HG02885 (cell line): ENCODE data around the gene SPATA6.
"Not testable (repeated sequence)": the region's sequence is repeated elsewhere in the genome, so short reads cannot be mapped to it uniquely, and the experiment has no call there.

ENCODE experiments used
- ATAC-seq: cut with Tn5 transposase; IDR thresholded peaks from one replicate; pipeline ENCODE4 v1.9.1; 2021; ENCODE audit warnings: mild to moderate bottlenecking; ENCODE audit not compliant: unreplicated experiment, poor library complexity

The SPATA6 gene

GRCh38 chr1:48466594-48466993, 5.4 kb downstream of the SPATA6 start:
- no peak for ATAC-seq

GRCh38 chr1:48462716-48463302, 9.2 kb downstream of the SPATA6 start:
- no peak for ATAC-seq

- ATAC-seq, result no peak
Observed at GRCh38 chr1:48450505-48450904, 21.5 kb downstream of the SPATA6 start.

GRCh38 chr1:48448932-48449331, 23.1 kb downstream of the SPATA6 start:
- no peak for ATAC-seq

GRCh38 chr1:48444186-48444585, 27.8 kb downstream of the SPATA6 start:
- ATAC-seq, result not testable (repeated sequence)

GRCh38 chr1:48442864-48443619, 29.0 kb downstream of the SPATA6 start:
- ATAC-seq, result no peak

GRCh38 chr1:48440786-48441185, 31.2 kb downstream of the SPATA6 start:
- not testable (repeated sequence) for ATAC-seq

GRCh38 chr1:48439380-48439779, 32.6 kb downstream of the SPATA6 start:
- no peak for ATAC-seq

GRCh38 chr1:48437379-48437778, 34.6 kb downstream of the SPATA6 start:
- ATAC-seq, result not testable (repeated sequence)

GRCh38 chr1:48435312-48436002, 36.5 kb downstream of the SPATA6 start:
- not testable (repeated sequence) for ATAC-seq

- ATAC-seq, result no peak
Observed at GRCh38 chr1:48430832-48431231, 41.2 kb downstream of the SPATA6 start.

- ATAC-seq, result no peak
Observed at GRCh38 chr1:48422009-48422408, 50.0 kb downstream of the SPATA6 start.

- ATAC-seq, result no peak
Observed at GRCh38 chr1:48418742-48419141, 53.3 kb downstream of the SPATA6 start.

GRCh38 chr1:48415050-48415449, 57.0 kb downstream of the SPATA6 start:
- no peak for ATAC-seq

- ATAC-seq, result no peak
Observed at GRCh38 chr1:48414264-48414663, 57.7 kb downstream of the SPATA6 start.

- no peak for ATAC-seq
Observed at GRCh38 chr1:48405940-48406339, 66.1 kb downstream of the SPATA6 start.

- ATAC-seq, result no peak
Observed at GRCh38 chr1:48405400-48405799, 66.6 kb downstream of the SPATA6 start.

- no peak for ATAC-seq
Observed at GRCh38 chr1:48402599-48402998, 69.4 kb downstream of the SPATA6 start.

- ATAC-seq, result no peak
Observed at GRCh38 chr1:48396208-48396607, 75.8 kb downstream of the SPATA6 start.

- no peak for ATAC-seq
Observed at GRCh38 chr1:48391926-48392325, 80.1 kb downstream of the SPATA6 start.

GRCh38 chr1:48387409-48387808, 84.6 kb downstream of the SPATA6 start:
- ATAC-seq, result no peak
